ENCODE data around the gene NFX1.

Gene NFX1

GRCh38 chr9:33265211-33265865 lies 25.0 kb upstream of the NFX1 start:
- H3K4me3 ChIP-seq (ENCODE audit: low read depth, low read length): peak overlapping the region; percentile 92

GRCh38 chr9:33267151-33267767 lies 23.1 kb upstream of the NFX1 start:
- H3K4me3 ChIP-seq (ENCODE audit: low read depth, low read length): no peak overlapping the region

GRCh38 chr9:33270146-33270545 lies 20.2 kb upstream of the NFX1 start:
- H3K4me3 ChIP-seq (ENCODE audit: low read depth, low read length): no peak overlapping the region

- H3K4me3 ChIP-seq (ENCODE audit: low read depth, low read length): no peak overlapping the region
These were observed 18.3 kb upstream of the NFX1 start for GRCh38 chr9:33272061-33272460.

GRCh38 chr9:33273266-33273971 lies 16.9 kb upstream of the NFX1 start:
- H3K4me3 ChIP-seq (ENCODE audit: low read depth, low read length): no peak overlapping the region

- H3K4me3 ChIP-seq (ENCODE audit: low read depth, low read length): no peak overlapping the region
These were observed 16.4 kb upstream of the NFX1 start for GRCh38 chr9:33273972-33274328.

GRCh38 chr9:33277484-33277883 lies 12.8 kb upstream of the NFX1 start:
- no peak overlapping the region for H3K4me3 ChIP-seq (ENCODE audit: low read depth, low read length)

- no peak overlapping the region for H3K4me3 ChIP-seq (ENCODE audit: low read depth, low read length)
These were observed 4.8 kb upstream of the NFX1 start for GRCh38 chr9:33285502-33285901.

GRCh38 chr9:33287087-33287490 lies 3.2 kb upstream of the NFX1 start:
- H3K4me3 ChIP-seq (ENCODE audit: low read depth, low read length): no peak overlapping the region

GRCh38 chr9:33288235-33288634 lies 2.1 kb upstream of the NFX1 start:
- no peak overlapping the region for H3K4me3 ChIP-seq (ENCODE audit: low read depth, low read length)

GRCh38 chr9:33288828-33289483 lies 1.4 kb upstream of the NFX1 start:
- H3K4me3 ChIP-seq (ENCODE audit: low read depth, low read length): no peak overlapping the region

- H3K4me3 ChIP-seq (ENCODE audit: low read depth, low read length): peak overlapping the region; percentile 97
These were observed 820 bp upstream of the NFX1 start for GRCh38 chr9:33289496-33289895.

- peak overlapping the region; percentile 97 for H3K4me3 ChIP-seq (ENCODE audit: low read depth, low read length)
These were observed 425 bp upstream of the NFX1 start for GRCh38 chr9:33289936-33290246.

GRCh38 chr9:33291031-33291397 lies 698 bp downstream of the NFX1 start:
- H3K4me3 ChIP-seq (ENCODE audit: low read depth, low read length): peak overlapping the region; percentile 97

- H3K4me3 ChIP-seq (ENCODE audit: low read depth, low read length): no peak overlapping the region
These were observed 1.6 kb downstream of the NFX1 start for GRCh38 chr9:33291901-33292300.

- no peak overlapping the region for H3K4me3 ChIP-seq (ENCODE audit: low read depth, low read length)
These were observed 3.5 kb downstream of the NFX1 start for GRCh38 chr9:33293782-33294181.

- H3K4me3 ChIP-seq (ENCODE audit: low read depth, low read length): no peak overlapping the region
These were observed 4.5 kb downstream of the NFX1 start for GRCh38 chr9:33294670-33295432.

- no peak overlapping the region for H3K4me3 ChIP-seq (ENCODE audit: low read depth, low read length)
These were observed 5.3 kb downstream of the NFX1 start for GRCh38 chr9:33295571-33295970.

GRCh38 chr9:33297432-33297831 lies 7.1 kb downstream of the NFX1 start:
- H3K4me3 ChIP-seq (ENCODE audit: low read depth, low read length): no peak overlapping the region

GRCh38 chr9:33300546-33300945 lies 10.2 kb downstream of the NFX1 start:
- no peak overlapping the region for H3K4me3 ChIP-seq (ENCODE audit: low read depth, low read length)

GRCh38 chr9:33304362-33304761 lies 14.0 kb downstream of the NFX1 start:
- no peak overlapping the region for H3K4me3 ChIP-seq (ENCODE audit: low read depth, low read length)

All from iPS-11a (cell line).